H1 (cell line): Measurements from ENCODE around the gene MGME1. TPM values are rescaled to one million over a fixed set of nuclear protein-coding genes. Genes with fewer than 3 reads are reported as not detected.

Source experiments
- CTCF ChIA-PET: fragments of 300-600 bp; sonication (Branson Sonifier 250); formaldehyde crosslinking; loops from one replicate; lab custom pipeline; 2021; ENCODE audit not compliant: partially characterized antibody; lab: Charles Lee
- POLR2A ChIA-PET: fragments of 300-600 bp; sonication (Branson Sonifier 250); formaldehyde crosslinking; loops from one replicate; lab custom pipeline; 2021; ENCODE audit warnings: inconsistent platforms; ENCODE audit not compliant: partially characterized antibody; lab: Charles Lee
- DNase-seq, 2 experiments: peaks; one replicate each; pipeline versions ENCODE4 v3.0.0 to v3.0.0-alpha.2; 2010 to 2022; ENCODE audit warnings: low spot score in 2 of 2, low read depth in 1 of 2, mixed read lengths in 1 of 2
- FAIRE-seq: peaks from 2 replicates; lab custom pipeline; 2011; peaks lifted over from hg19 to GRCh38; lab: Jason Lieb, UNC
- H2AFZ ChIP-seq: 2 replicates; pipeline ENCODE4 v1.8.1; 2012; ENCODE audit warnings: low read length, inconsistent platforms
- H2AK5ac ChIP-seq: 2 replicates; pipeline ENCODE4 v1.6.1; 2013; ENCODE audit warnings: low read depth, low read length
- H2BK120ac ChIP-seq: replicated peaks from 2 replicates; pipeline ENCODE3; 2013; ENCODE audit warnings: low read depth, low read length, inconsistent platforms
- H2BK12ac ChIP-seq: 2 replicates; pipeline ENCODE4 v1.6.1; 2013; ENCODE audit warnings: low read depth, low read length
- H2BK15ac ChIP-seq: 2 replicates; pipeline ENCODE4 v1.6.1; 2013; ENCODE audit warnings: low read length
- H2BK20ac ChIP-seq: 2 replicates; pipeline ENCODE4 v1.6.1; 2013; ENCODE audit warnings: low read length
- H2BK5ac ChIP-seq: 2 replicates; pipeline ENCODE4 v1.6.1; 2013; ENCODE audit warnings: low read depth, low read length
- H3K14ac ChIP-seq: 2 replicates; pipeline ENCODE4 v1.6.1; 2013; ENCODE audit warnings: inconsistent platforms; ENCODE audit not compliant: insufficient read length
- H3K18ac ChIP-seq: 2 replicates; pipeline ENCODE4 v1.6.1; 2013; ENCODE audit warnings: low read length; ENCODE audit errors: extremely low read depth
- H3K23ac ChIP-seq: 2 replicates; pipeline ENCODE4 v1.6.1; 2013; ENCODE audit warnings: inconsistent platforms; ENCODE audit not compliant: insufficient read length
- H3K23me2 ChIP-seq: 2 replicates; pipeline ENCODE4 v1.6.1; 2013; ENCODE audit warnings: low read depth, low read length
- H3K27ac ChIP-seq: 2 replicates; pipeline ENCODE4 v1.6.1; 2011; ENCODE audit warnings: low read depth, low read length, inconsistent platforms
- H3K27me3 ChIP-seq, 4 experiments: replicated peaks in 1 of 4; 1 replicate in 1 of 4; 2 replicates in 3 of 4; pipeline versions ENCODE4 v1.6.1 to v1.8.1; 2011 to 2013; ENCODE audit warnings: low read length in 3 of 4, mild to moderate bottlenecking in 3 of 4, inconsistent platforms in 2 of 4, mixed read lengths in 2 of 4, moderate library complexity in 1 of 4; ENCODE audit not compliant: control insufficient read depth in 3 of 4, insufficient read depth in 3 of 4; ENCODE audit errors: extremely low read depth in 1 of 4
- H3K36me3 ChIP-seq, 4 experiments: 2 replicates each; pipeline versions ENCODE4 v1.6.1 to v1.8.1; 2011 to 2013; ENCODE audit warnings: mild to moderate bottlenecking in 4 of 4, low read length in 3 of 4, moderate library complexity in 2 of 4, control low read depth in 1 of 4, inconsistent platforms in 1 of 4; ENCODE audit not compliant: insufficient read depth in 4 of 4, control insufficient read depth in 2 of 4
- H3K4ac ChIP-seq: replicated peaks from 2 replicates; pipeline ENCODE3; 2013; ENCODE audit warnings: low read length, low read depth, mixed read lengths, inconsistent platforms; ENCODE audit not compliant: insufficient read length
- H3K4me1 ChIP-seq, 4 experiments: replicated peaks in 1 of 4; 1 replicate in 1 of 4; 2 replicates in 3 of 4; pipeline versions ENCODE4 v1.6.1 to v1.8.1; 2011 to 2013; ENCODE audit warnings: low read length in 3 of 4, inconsistent platforms in 2 of 4, mixed read lengths in 1 of 4; ENCODE audit not compliant: insufficient read depth in 4 of 4, control insufficient read depth in 3 of 4
- H3K4me2 ChIP-seq, 2 experiments: 2 replicates each; pipeline versions ENCODE4 v1.6.1 to v1.8.1; 2011 to 2013; ENCODE audit warnings: low read depth in 2 of 2, low read length in 2 of 2, control low read depth in 1 of 2, inconsistent platforms in 1 of 2, mild to moderate bottlenecking in 1 of 2; ENCODE audit not compliant: insufficient read depth in 1 of 2
- H3K4me3 ChIP-seq, 4 experiments: fragments of 200-600, 300-600 bp in 1 of 4; sonication (generic), shearing (Covaris generic), sonication (Bioruptor Twin) in 1 of 4; 2 replicates each; pipeline versions ENCODE4 v1.5.1 to v1.8.1; 2011 to 2016; ENCODE audit warnings: low read length in 4 of 4, low read depth in 3 of 4, control low read depth in 2 of 4, inconsistent platforms in 2 of 4, mild to moderate bottlenecking in 2 of 4, mixed read lengths in 1 of 4, moderate library complexity in 1 of 4; ENCODE audit not compliant: insufficient read depth in 2 of 4; ENCODE audit errors: extremely low read depth in 1 of 4
- H3K56ac ChIP-seq: replicated peaks from 2 replicates; pipeline ENCODE3; 2013; ENCODE audit warnings: low read depth, mild to moderate bottlenecking, mixed read lengths, low read length, inconsistent platforms; ENCODE audit not compliant: insufficient read length
- H3K79me1 ChIP-seq: 2 replicates; pipeline ENCODE4 v1.6.1; 2013; ENCODE audit warnings: low read depth, low read length, control low read depth
- H3K79me2 ChIP-seq, 2 experiments: 2 replicates each; pipeline versions ENCODE4 v1.6.1 to v1.8.1; 2012 to 2013; ENCODE audit warnings: low read length in 2 of 2, mild to moderate bottlenecking in 2 of 2, inconsistent platforms in 1 of 2; ENCODE audit not compliant: insufficient read depth in 2 of 2, control insufficient read depth in 1 of 2
- H3K9ac ChIP-seq, 4 experiments: replicated peaks in 1 of 4; 1 replicate in 1 of 4; 2 replicates in 3 of 4; pipeline versions ENCODE4 v1.6.1 to v1.8.1; 2011 to 2013; ENCODE audit warnings: low read depth in 3 of 4, low read length in 3 of 4, control low read depth in 2 of 4, mild to moderate bottlenecking in 2 of 4, moderate library complexity in 2 of 4, inconsistent platforms in 1 of 4; ENCODE audit errors: extremely low read depth in 1 of 4
- H3K9me3 ChIP-seq, 2 experiments: 2 replicates each; pipeline versions ENCODE4 v1.6.1 to v1.8.1; 2012 to 2013; ENCODE audit warnings: mild to moderate bottlenecking in 2 of 2, moderate library complexity in 2 of 2, control low read depth in 1 of 2, inconsistent platforms in 1 of 2, low read depth in 1 of 2, low read length in 1 of 2, mixed read lengths in 1 of 2; ENCODE audit not compliant: insufficient read depth in 2 of 2
- H4K20me1 ChIP-seq, 2 experiments: replicated peaks in 1 of 2; 2 replicates each; pipeline versions ENCODE3 to v1.8.1; 2011 to 2013; ENCODE audit warnings: inconsistent platforms in 2 of 2, low read length in 2 of 2, mild to moderate bottlenecking in 1 of 2; ENCODE audit not compliant: insufficient read depth in 2 of 2, control insufficient read depth in 1 of 2
- H4K5ac ChIP-seq: 2 replicates; pipeline ENCODE4 v1.6.1; 2013; ENCODE audit warnings: low read length, low read depth, mixed read lengths, inconsistent platforms; ENCODE audit not compliant: insufficient read length
- H4K8ac ChIP-seq: 2 replicates; pipeline ENCODE4 v1.8.0; 2013; ENCODE audit warnings: mild to moderate bottlenecking, moderate library complexity, low read length, inconsistent platforms; ENCODE audit not compliant: insufficient read depth; ENCODE audit errors: extremely low read depth
- H4K91ac ChIP-seq: replicated peaks from 2 replicates; pipeline ENCODE3; 2013; ENCODE audit warnings: low read length, mixed read lengths, inconsistent platforms; ENCODE audit not compliant: insufficient read length
- BCL11A ChIP-seq, 2 experiments: IDR thresholded peaks; one replicate each; pipeline ENCODE4 v1.6.1; 2011; ENCODE audit warnings: low read depth in 2 of 2, low read length in 2 of 2, mild to moderate bottlenecking in 2 of 2
- GABPA ChIP-seq: IDR thresholded peaks from 2 replicates; pipeline ENCODE4 v1.6.1; 2011; ENCODE audit warnings: mild to moderate bottlenecking, low read length, moderate library complexity, borderline replicate concordance; ENCODE audit not compliant: insufficient read depth
- HDAC2 ChIP-seq, 2 experiments: fragments of 300-600 bp in 1 of 2; sonication (generic) in 1 of 2; IDR thresholded peaks; 2 replicates each; pipeline ENCODE4 v1.6.1; 2011 to 2012; ENCODE audit warnings: low read depth in 2 of 2, low read length in 2 of 2, mild to moderate bottlenecking in 2 of 2, moderate library complexity in 2 of 2, borderline replicate concordance in 1 of 2, inconsistent platforms in 1 of 2
- POU5F1 ChIP-seq: IDR thresholded peaks from 2 replicates; pipeline ENCODE4 v1.6.1; 2011; ENCODE audit warnings: low read depth, mild to moderate bottlenecking, low read length, moderate library complexity
- SP4 ChIP-seq: IDR thresholded peaks from 2 replicates; pipeline ENCODE4 v1.6.1; 2012; ENCODE audit warnings: low read length, inconsistent platforms
- USF2 ChIP-seq: IDR thresholded peaks from 2 replicates; pipeline ENCODE4 v1.6.1; 2011; ENCODE audit warnings: low read length, improper control_type of control experiment
- WGBS, 2 experiments: shearing (Covaris generic) in 1 of 2; methylation state at CpG; one replicate each; pipeline versions ENCODE4 v1.1.6 to v1.1.7; 2013 to 2015; ENCODE audit warnings: low lambda C conversion rate in 2 of 2, mixed read lengths in 2 of 2, inconsistent platforms in 1 of 2, low coverage in 1 of 2, missing lambda C conversion rate in 1 of 2; ENCODE audit not compliant: insufficient replicate concordance in 2 of 2, insufficient coverage in 1 of 2, insufficient read length in 1 of 2; ENCODE audit errors: extremely low coverage in 1 of 2, missing lambda C conversion rate in 1 of 2; 5-methylcytosine and 5-hydroxymethylcytosine counted together
- polyA plus RNA-seq, 7 experiments: library from polyadenylated mRNA; depleted of rRNA in 3 of 7; stranded (reverse) in 5 of 7; unstranded in 2 of 7; fragments of >200 nt in 5 of 7; fragments of 200-250 nt in 2 of 7; gene quantifications; 1 replicate in 5 of 7; 2 replicates in 1 of 7; 4 replicates in 1 of 7; pipeline versions ENCODE4 v1.2.1 to v1.2.3, GENCODE V29; 2011 to 2013; ENCODE audit warnings: missing spikeins in 2 of 7, mixed read lengths in 2 of 7
- total RNA-seq: library from RNA; stranded (reverse); fragmentation: NEBNext Ultra II Directional; extraction: Animal tissue kit (Norgen Biotek cat#: 25700); gene quantifications from 2 replicates; pipeline ENCODE4 v1.2.1, GENCODE V29; 2021

Gene MGME1
- total and polyA plus RNA-seq, 2 of the 8 experiments (the other 6 are each of a cell fraction or from before 2014, with no cell fraction given) = 27.7 to 59.0 TPM

GRCh38 chr20:17932396-17932795 is 36.4 kb upstream of the MGME1 start:
- Histone ChIP-seq H4K91ac (no peak overlapping the region), H4K5ac (no peak overlapping the region), H3K14ac (no peak overlapping the region), H2AK5ac (no peak overlapping the region), H3K4me1 (peaks cover 0 to 20% (median 6%) of the 10 kb centered on the region in 4 experiments; a peak in 6 of 7 replicates), H3K23me2 (no peaks in the 10 kb centered on the region), H3K23ac (no peak overlapping the region), H3K9ac (no peak overlapping the region), H3K4ac (no peak overlapping the region), H4K20me1 (no peaks in the 10 kb centered on the region), H3K36me3 (no peaks in the 10 kb centered on the region), H3K18ac (no peak overlapping the region), H3K4me3 (no peak overlapping the region), H3K79me1 (no peaks in the 10 kb centered on the region), H2BK20ac (no peak overlapping the region), H3K4me2 (no peak overlapping the region), H3K27me3 (no peaks in the 10 kb centered on the region), H3K9me3 (no peaks in the 10 kb centered on the region), H2AFZ (no peak overlapping the region), H4K8ac (no peak overlapping the region), H3K27ac (no peak overlapping the region), H3K79me2 (no peaks in the 10 kb centered on the region), H3K56ac (no peak overlapping the region), H2BK5ac (no peak overlapping the region), H2BK12ac (no peak overlapping the region), H2BK120ac (no peak overlapping the region), H2BK15ac (no peak overlapping the region)
- CTCF ChIA-PET = interaction anchor here (0.7 to 2.0 kb wide), 5 partner anchors 32 to 428 kb away, joined by 3 to 10 read pairs (median 4); no protein-coding TSS in a partner anchor
- 89% methylated on average over 5 of the region's 5 CpGs; no CpG with 5 or more reads in 1 of the 2 experiments for WGBS, 2 experiments
- no peak for FAIRE-seq
- POLR2A ChIA-PET = interaction anchor here (0.9 to 1.3 kb wide), 2 partner anchors 26 to 31 kb away, joined by 3 read pairs; no protein-coding TSS in a partner anchor
- DNase-seq = no peak
- TF ChIP-seq BCL11A (IDR thresholded peaks at IDR 0.05; ENCODE audit: low read depth in 2 of 2, low read length in 2 of 2) (no peak), USF2 (no peak), POU5F1 (no peak), GABPA (no peak), SP4 (no peak), HDAC2 (IDR thresholded peaks at IDR 0.05; ENCODE audit: borderline replicate concordance in 1 of 2, low read depth in 2 of 2, low read length in 2 of 2) (no peak)
